Urinary bladder (tissue), 4 donors: ENCODE results near the gene ATP6V0A1. TPM values are rescaled to one million over a fixed set of nuclear protein-coding genes. Genes with fewer than 3 reads are reported as not detected.
"Not testable (repeated sequence)": the region's sequence is repeated elsewhere in the genome, so short reads cannot be mapped to it uniquely, and the experiment has no call there.

ENCODE experiments used
- DNase-seq: peaks from one replicate; pipeline ENCODE4 v3.0.0-alpha.2; 2015; ENCODE audit errors: extremely low spot score
- H3K27ac ChIP-seq: one replicate; pipeline ENCODE4 v1.5.1; 2013; ENCODE audit warnings: low read depth, mild to moderate bottlenecking, moderate library complexity
- H3K36me3 ChIP-seq: one replicate; pipeline ENCODE4 v1.6.1; 2013; ENCODE audit warnings: mild to moderate bottlenecking, moderate library complexity; ENCODE audit not compliant: insufficient read depth
- H3K4me1 ChIP-seq: one replicate; pipeline ENCODE4 v1.6.1; 2013; ENCODE audit warnings: mild to moderate bottlenecking, moderate library complexity; ENCODE audit not compliant: insufficient read depth
- H3K4me3 ChIP-seq: one replicate; pipeline ENCODE4 v1.5.1; 2013; ENCODE audit warnings: low read depth, low read length
- WGBS: extraction: QIAGEN DNeasy Blood & Tissue Kit; methylation state at CpG from one replicate; pipeline ENCODE4 v1.1.7; 2013; 5-methylcytosine and 5-hydroxymethylcytosine counted together
- polyA plus RNA-seq: library from polyadenylated mRNA; stranded (reverse); fragments of 200-250 nt; gene quantifications from one replicate; pipeline ENCODE4 v1.2.3, GENCODE V29; 2013
- total RNA-seq: library from RNA; depleted of rRNA; stranded (reverse); fragments of >200 nt; gene quantifications from one replicate; pipeline ENCODE4 v1.2.3, GENCODE V29; 2014
- donor health status: healthy with polysubstance abuse.
- donor health status: healthy.

ATP6V0A1 gene
- total RNA-seq, result 72.1 TPM
- 36.5 TPM for polyA plus RNA-seq

DNA sequence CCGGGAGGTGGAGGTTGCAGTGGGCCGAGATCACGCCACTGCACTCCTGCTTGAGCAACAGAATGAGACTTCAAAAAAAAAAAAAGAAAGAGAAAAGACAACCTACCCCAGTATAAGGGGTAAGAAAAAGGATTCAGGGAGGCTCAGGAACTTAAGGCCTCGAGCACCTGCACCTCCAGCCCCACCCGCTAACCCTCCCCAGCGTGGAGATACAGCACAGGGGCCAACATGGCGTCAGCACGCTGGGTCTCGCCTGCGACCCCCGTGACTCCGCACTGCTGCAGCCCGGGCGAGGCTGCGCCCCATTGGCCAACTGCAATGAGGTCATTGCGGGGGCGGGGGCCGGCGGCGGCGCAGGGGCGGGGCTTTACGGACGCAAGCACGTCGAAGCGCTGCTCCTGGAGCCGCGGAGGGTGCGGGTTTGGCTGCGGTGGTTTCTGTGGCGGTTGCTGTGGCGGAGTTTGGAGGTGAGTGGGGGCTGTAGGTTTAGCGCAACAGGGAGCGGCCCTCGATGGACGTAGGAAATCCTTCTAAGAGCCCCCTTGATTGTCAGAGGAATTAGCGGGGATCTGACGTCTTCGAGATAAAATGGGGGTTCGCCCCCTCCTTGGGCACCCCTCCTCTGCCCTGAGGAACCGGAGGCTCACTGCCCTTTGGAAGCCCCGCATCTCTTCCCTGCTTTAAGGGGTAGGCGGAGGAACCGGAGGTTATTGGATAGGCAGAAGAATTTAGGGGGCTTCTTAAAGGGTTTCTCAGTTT is at the start of gene ATP6V0A1:
ATP6V0A1 (plus strand) TSS at position 382 of the 759 bp plus-strand sequence. CDS start 2,017 bp downstream, outside the sequence.
- H3K4me3 ChIP-seq, result peak within 1 kb of the TSS; percentile 71
- no peaks in the 10 kb centered on the region for H3K4me1 ChIP-seq
- WGBS, result under 1% methylated on average over 45 of the region's 45 CpGs
- peak; percentile 51 for DNase-seq
- no peaks in the 10 kb centered on the region for H3K36me3 ChIP-seq
- peak within 1 kb of the TSS; percentile 95 for H3K27ac ChIP-seq

DNA sequence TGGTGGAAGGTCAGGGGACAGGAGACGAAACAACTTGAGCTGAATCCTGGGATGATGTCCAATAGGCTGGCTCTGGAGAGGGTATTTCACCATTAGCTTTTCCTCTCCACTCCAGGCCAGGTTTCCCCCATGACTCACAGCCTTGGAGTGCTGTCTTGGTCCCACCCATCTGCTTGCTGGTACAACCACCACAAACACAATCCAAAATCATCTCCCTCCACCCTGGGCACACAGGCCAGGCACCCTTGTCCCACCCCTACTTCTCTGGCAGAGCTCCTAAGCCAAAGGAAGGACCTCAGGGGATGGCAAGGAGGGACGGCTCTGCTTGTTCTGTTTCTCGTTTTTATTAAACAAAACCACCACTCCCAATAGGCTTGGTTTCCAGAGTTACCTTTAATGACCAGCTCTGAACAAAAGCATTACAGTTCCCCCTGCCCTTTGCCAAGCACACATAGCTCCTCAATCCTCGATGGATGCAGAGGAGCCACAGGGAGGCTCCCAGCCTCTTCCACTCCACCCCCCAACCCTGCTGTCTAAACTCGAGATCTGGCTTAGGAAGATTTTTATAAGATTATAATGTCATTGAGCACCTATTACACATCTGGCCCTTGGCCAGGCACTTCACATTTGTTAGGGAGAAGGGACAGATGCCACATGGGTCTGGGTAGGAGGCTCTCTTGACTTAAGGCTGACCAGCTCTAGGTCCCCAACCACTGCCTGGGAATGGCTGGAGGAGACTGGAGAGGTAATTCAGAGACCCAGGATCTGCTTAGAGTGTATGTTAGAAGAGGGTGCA is 49.0 kb upstream of the ATP6V0A1 start:
- no peak for DNase-seq
- 6% methylated on average over 5 of the region's 5 CpGs for WGBS
- H3K36me3 ChIP-seq, result no peaks in the 10 kb centered on the region
- H3K4me1 ChIP-seq, result peaks cover 2% of the 10 kb centered on the region
- no peak overlapping the region for H3K4me3 ChIP-seq
- peak overlapping the region; percentile 53 for H3K27ac ChIP-seq

DNA sequence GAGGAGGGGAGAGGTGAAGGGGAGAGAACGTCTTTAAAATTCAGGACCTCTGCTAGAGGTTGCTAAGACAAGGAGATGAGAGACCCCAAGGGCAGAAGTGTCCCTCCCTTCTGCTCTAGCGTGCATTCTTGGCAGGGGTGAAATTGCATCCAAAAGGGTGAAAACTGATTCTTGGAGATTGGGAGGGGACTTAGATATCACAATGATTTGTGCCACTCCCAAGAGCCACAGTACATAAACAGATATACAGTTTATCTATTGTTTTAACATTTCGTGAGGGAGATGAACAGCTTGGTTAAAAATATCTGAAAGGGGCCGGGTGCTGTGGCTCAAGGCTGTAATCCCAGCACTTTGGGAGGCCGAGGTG is 48.4 kb upstream of the ATP6V0A1 start:
- WGBS, result 28% methylated on average over 5 of the region's 5 CpGs
- no peak for DNase-seq
- Histone ChIP-seq H3K4me1 (peaks cover 5% of the 10 kb centered on the region), H3K4me3 (no peak overlapping the region), H3K27ac (peak overlapping the region; percentile 53), H3K36me3 (no peaks in the 10 kb centered on the region)

DNA sequence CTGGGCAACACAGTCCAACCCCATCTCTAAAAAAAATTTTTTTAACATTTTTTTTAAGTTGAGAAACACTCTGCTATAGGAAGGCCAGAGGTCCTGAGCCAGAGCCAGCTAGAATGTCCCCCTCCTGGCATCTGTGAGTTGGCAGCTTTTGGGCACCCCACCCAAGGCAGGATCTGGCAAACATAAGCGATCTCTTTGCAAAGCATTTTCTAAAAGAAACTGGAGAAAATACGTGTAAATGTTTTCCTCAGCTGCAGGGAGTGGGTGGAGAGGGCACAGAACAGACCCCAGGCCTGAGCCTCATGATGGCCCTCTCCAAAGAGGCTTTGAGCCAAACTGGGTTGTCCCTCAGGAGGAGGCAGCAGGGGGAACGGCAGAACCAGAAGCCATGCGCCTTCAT is 47.3 kb upstream of the ATP6V0A1 start:
- no peak for DNase-seq
- H3K4me1 ChIP-seq, result peaks cover 5% of the 10 kb centered on the region
- 25% methylated on average over 4 of the region's 4 CpGs for WGBS
- no peaks in the 10 kb centered on the region for H3K36me3 ChIP-seq
- H3K4me3 ChIP-seq, result no peak overlapping the region
- H3K27ac ChIP-seq, result no peak overlapping the region

DNA sequence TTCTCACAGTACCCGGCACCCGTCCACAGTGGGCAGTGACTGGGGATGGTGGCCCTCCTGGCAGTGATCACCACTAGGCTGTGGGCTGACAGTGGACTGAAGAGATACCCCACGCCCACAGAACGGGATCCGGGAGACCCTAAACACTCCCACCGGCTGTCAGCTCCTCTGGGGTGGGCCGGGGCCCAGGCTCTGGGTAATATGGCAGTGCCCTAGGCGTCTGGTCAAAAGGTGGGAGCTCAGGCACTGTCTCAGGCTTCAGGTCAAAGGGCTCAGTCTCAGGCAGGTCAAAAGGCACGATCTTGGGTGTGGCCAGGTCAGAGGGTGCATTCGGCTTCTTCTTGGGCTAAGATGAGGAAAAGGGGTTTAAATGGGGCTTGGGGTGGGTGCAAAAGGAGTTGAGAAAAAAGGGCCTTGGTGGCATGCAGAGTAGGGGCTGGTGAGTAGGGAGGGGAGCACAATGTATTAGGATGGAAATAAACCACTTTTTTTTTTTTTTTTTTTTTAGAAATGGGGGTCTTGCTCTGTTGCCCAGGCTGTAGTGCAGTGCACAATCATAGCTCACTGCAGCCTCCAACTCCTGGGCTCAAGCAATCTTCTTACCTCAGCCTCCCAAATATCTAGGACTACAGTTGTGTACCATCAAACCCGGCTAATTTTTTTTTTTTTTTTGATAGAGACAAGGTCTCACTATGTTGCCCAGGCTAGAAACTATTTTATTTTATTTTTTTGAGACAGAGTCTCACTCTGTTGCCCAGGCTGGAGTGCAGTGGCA is 46.6 kb upstream of the ATP6V0A1 start:
- Histone ChIP-seq H3K27ac (peak overlapping the region; percentile 19), H3K4me3 (no peak overlapping the region), H3K36me3 (no peaks in the 10 kb centered on the region), H3K4me1 (peaks cover 5% of the 10 kb centered on the region)
- no peak for DNase-seq
- 63% methylated on average over 11 of the region's 11 CpGs for WGBS

DNA sequence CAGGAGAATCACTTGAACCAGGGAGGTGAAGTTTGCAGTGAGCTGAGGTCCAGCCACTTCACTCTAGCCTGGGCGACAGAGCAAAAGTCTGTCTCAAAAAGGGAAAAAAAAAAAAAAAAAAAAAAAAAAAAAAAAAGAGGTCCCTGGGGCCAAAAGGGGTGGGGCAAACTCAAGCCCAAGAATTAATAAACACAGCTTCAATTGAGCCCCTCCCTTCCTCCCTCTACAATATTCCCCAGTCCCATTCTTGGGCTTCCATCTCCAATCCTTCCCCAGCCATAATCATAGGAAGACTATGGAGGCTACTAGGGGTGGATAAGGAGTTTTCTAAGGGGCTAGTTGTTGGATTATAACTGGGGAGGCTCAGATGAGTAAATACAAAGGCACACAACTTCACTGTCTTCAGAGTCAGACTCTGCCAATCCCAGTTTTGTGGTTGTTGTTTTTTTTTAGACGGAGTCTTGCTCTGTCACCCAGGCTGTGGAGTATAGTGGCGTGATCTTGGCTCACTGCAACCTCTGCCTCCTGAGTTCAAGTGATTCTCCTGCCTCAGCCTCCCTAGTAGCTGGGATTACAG is 45.1 kb upstream of the ATP6V0A1 start:
- Histone ChIP-seq H3K4me3 (no peak overlapping the region), H3K27ac (no peak overlapping the region), H3K36me3 (no peaks in the 10 kb centered on the region), H3K4me1 (peaks cover 5% of the 10 kb centered on the region)
- no peak for DNase-seq
- WGBS, result 53% methylated on average over 3 of the region's 3 CpGs

DNA sequence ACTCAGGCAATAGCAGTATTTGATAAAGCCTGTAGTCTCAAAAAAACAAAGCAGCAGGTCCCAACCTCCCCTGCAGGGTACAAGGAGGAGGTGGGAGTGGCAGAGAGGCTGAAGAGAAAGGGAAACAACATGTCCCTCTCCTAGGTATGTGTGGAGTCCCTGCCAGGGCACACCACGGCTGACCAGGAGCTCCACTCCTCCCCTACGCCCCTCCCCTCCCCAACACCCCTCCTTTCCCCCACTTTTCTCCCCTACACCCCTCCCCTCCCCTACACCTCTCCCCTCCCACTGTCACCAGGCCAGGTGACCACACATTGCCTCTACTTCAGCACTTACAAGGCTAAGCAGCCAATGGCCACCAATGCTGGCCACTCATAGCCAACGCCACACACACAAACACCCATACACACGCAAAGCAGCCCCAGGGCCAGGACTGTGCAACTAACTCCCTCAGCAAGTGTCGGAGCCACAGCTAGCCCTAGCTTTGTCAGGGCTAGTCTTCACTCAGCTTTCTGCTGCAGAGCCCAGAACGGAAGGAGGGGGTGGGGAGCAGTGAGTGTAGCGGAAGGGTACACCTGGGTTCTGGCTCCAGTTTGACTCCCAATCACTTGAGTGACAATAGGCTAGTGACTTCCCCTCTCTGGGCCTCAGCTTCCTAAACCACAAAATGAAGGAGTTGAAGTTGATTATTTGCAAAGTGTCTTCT is 43.8 kb upstream of the ATP6V0A1 start:
- Histone ChIP-seq H3K36me3 (no peaks in the 10 kb centered on the region), H3K27ac (no peak overlapping the region), H3K4me1 (peaks cover 5% of the 10 kb centered on the region), H3K4me3 (no peak overlapping the region)
- no peak for DNase-seq
- 67% methylated on average over 7 of the region's 7 CpGs for WGBS

DNA sequence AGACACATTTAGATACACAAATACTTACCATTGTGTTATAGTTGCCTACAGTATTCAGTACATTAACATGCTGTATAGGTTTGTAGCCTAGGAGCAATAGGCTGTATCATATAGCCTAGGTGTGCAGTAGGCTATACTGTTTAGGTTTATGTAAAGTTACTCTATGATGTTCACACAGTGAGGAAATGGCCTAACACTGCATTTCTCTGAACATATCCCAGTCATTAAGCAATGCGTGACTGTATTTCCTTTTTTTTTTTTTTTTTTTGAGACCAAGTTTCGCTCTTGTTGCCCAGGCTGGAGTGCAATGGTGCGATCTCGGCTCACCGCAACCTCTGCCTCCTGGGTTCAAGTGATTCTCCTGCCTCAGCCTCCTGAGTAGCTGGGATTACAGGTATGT is 40.7 kb upstream of the ATP6V0A1 start:
- not testable (repeated sequence) for H3K4me1 ChIP-seq, H3K27ac ChIP-seq, DNase-seq, H3K4me3 ChIP-seq, H3K36me3 ChIP-seq
- WGBS, result 72% methylated on average over 5 of the region's 5 CpGs

DNA sequence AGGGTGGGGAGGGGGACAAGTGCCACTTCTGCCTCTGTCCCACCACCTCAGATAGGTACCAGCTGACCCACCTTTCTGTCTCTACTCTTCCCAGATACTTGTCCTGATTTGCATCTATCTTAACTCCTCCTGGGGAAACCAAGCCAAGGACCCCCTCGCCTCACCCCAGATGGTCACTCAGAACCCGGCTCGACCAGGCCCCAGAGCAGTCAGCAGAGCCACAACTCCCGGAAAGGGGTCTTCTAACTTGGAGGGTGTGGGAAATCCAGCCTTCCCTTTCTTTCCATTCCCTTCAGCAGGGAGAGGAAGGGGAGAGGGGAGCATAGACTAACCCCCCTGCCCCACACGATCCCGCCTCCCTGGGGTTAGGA is 37.6 kb upstream of the ATP6V0A1 start:
- 16% methylated on average over 6 of the region's 6 CpGs for WGBS
- Histone ChIP-seq H3K27ac (peak overlapping the region; percentile 89), H3K36me3 (no peaks in the 10 kb centered on the region), H3K4me1 (peaks cover 1% of the 10 kb centered on the region), H3K4me3 (peak overlapping the region; percentile 65)
- DNase-seq, result no peak

DNA sequence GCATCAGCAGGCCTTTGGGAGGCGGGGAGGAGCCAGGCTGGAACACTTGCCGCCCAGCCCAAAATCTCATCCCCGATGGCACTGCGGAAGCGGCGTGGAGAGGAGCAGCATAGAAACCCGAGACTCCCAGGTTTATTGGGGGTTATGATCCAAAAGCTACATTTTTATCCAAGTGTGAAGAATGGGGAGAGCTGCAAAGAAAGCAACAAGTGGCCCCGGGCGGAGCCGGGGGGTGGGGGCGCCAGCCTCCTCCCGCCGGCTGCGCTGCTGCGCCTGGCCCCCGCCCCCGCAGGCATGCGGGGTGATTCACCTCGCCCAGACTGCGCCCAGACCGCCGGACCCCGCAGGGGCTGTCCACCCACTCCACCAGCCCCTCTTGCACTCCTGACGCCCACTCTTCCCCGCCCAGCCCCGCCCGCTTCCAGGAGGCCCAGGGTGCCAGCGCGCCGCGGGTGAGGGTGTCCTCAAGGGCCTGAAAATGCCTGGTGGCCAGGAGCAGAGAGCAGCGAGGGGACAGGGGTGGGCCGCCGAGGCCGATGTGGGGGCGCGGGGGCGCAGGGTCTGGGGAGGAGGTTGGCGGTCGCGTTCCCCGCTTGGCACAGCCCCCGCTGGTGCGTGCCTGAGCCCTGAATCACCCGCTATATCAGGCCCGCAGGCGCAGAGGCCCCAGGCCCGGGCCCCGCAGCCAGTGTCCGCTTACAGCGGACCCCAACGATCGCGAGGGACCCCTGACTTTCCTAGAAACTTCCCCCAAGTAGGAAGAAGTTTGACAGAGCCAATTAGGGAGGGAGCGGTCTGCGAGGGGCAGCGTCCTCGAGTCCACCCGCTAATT is 37.0 kb upstream of the ATP6V0A1 start:
- peaks cover 1% of the 10 kb centered on the region for H3K4me1 ChIP-seq
- peak overlapping the region; percentile 65 for H3K4me3 ChIP-seq
- WGBS, result 3% methylated on average over 59 of the region's 59 CpGs
- H3K36me3 ChIP-seq, result no peaks in the 10 kb centered on the region
- no peak for DNase-seq
- peak overlapping the region; percentile 89 for H3K27ac ChIP-seq

DNA sequence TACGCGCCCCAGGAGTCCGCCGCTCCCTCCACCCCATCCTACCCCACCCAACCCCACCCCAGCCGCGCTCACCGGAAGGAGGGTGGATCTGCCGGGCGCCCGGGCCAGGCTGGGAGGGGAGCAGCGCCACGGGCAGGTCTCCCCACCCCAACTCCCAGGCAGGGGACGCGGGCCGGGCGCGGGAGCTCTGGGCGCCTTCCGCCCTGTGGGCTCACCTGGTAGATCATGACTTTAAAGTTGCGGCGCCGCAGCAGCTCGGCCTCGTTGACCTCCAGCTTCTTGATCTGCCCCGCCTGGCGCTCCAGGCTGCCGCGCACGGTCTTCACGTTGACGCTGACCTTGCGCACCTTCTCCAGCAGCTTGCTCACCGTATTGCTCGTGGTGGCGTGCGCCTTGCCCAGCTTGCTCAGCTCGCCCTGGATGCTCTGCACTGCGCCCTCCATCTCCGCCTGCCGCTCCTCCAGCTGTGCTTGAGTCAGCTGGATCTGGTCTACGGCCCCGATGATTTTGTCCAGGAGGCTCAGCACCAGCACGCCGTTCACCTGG is 36.2 kb upstream of the ATP6V0A1 start:
- DNase-seq, result no peak
- Histone ChIP-seq H3K4me3 (peak overlapping the region; percentile 65), H3K36me3 (no peaks in the 10 kb centered on the region), H3K4me1 (peaks cover 1% of the 10 kb centered on the region), H3K27ac (peak overlapping the region; percentile 89)
- under 1% methylated on average over 44 of the region's 44 CpGs for WGBS
